H9 (cell line): Measurements from ENCODE around the gene MRPS15. TPM values are rescaled to one million over a fixed set of nuclear protein-coding genes. Genes with fewer than 3 reads are reported as not detected.

Source experiments
- DNase-seq: peaks from one replicate; pipeline ENCODE4 v3.0.0-alpha.2; 2017
- H2AFZ ChIP-seq: one replicate; pipeline ENCODE4 v1.6.1; 2013; ENCODE audit warnings: mild to moderate bottlenecking, low read length, control low read depth, moderate library complexity
- H2AK5ac ChIP-seq: 2 replicates; pipeline ENCODE4 v1.6.1; 2013; ENCODE audit warnings: low read length, control low read depth, mixed read lengths; ENCODE audit not compliant: insufficient read length
- H2BK120ac ChIP-seq: one replicate; pipeline ENCODE4 v1.6.1; 2013; ENCODE audit warnings: low read depth, mild to moderate bottlenecking, low read length, control low read depth, inconsistent platforms; ENCODE audit not compliant: poor library complexity, severe bottlenecking
- H2BK12ac ChIP-seq: 2 replicates; pipeline ENCODE4 v1.6.1; 2013; ENCODE audit warnings: low read length, control low read depth, mixed read lengths, low read depth; ENCODE audit not compliant: insufficient read length
- H2BK15ac ChIP-seq: 2 replicates; pipeline ENCODE4 v1.6.1; 2013; ENCODE audit warnings: low read depth, low read length, control low read depth
- H2BK20ac ChIP-seq: one replicate; pipeline ENCODE4 v1.6.1; 2013; ENCODE audit warnings: low read depth, mild to moderate bottlenecking, low read length, control low read depth, inconsistent platforms; ENCODE audit not compliant: poor library complexity, severe bottlenecking
- H2BK5ac ChIP-seq: 2 replicates; pipeline ENCODE4 v1.6.1; 2013; ENCODE audit warnings: low read length, control low read depth, mixed read lengths; ENCODE audit not compliant: insufficient read length
- H3K14ac ChIP-seq: 2 replicates; pipeline ENCODE4 v1.6.1; 2013; ENCODE audit warnings: low read length, control low read depth; ENCODE audit not compliant: insufficient read depth
- H3K18ac ChIP-seq: 2 replicates; pipeline ENCODE4 v1.6.1; 2013; ENCODE audit warnings: low read depth, mild to moderate bottlenecking, mixed read lengths, low read length, control low read depth; ENCODE audit not compliant: insufficient read length
- H3K23ac ChIP-seq: 2 replicates; pipeline ENCODE4 v1.6.1; 2013; ENCODE audit warnings: low read length, control low read depth, mixed read lengths, low read depth; ENCODE audit not compliant: insufficient read length
- H3K23me2 ChIP-seq: 2 replicates; pipeline ENCODE4 v1.6.1; 2013; ENCODE audit warnings: low read depth, mild to moderate bottlenecking, mixed read lengths, low read length, control low read depth; ENCODE audit not compliant: insufficient read length, poor library complexity, severe bottlenecking
- H3K27ac ChIP-seq: 2 replicates; pipeline ENCODE4 v1.5.1; 2013; ENCODE audit warnings: low read length, control low read depth, mixed read lengths, low read depth; ENCODE audit not compliant: insufficient read length
- H3K27me3 ChIP-seq: 2 replicates; pipeline ENCODE4 v1.6.1; 2013; ENCODE audit warnings: low read length, control low read depth, inconsistent platforms; ENCODE audit not compliant: insufficient read depth
- H3K4ac ChIP-seq: 2 replicates; pipeline ENCODE4 v1.6.1; 2013; ENCODE audit warnings: low read depth, mild to moderate bottlenecking, control low read depth, inconsistent platforms, low read length, moderate library complexity
- H3K4me1 ChIP-seq: 2 replicates; pipeline ENCODE4 v1.6.1; 2013; ENCODE audit warnings: low read length, control low read depth, inconsistent platforms; ENCODE audit not compliant: insufficient read depth
- H3K4me2 ChIP-seq: 2 replicates; pipeline ENCODE4 v1.6.1; 2013; ENCODE audit warnings: low read length, control low read depth, mixed read lengths; ENCODE audit not compliant: insufficient read length, insufficient read depth
- H3K56ac ChIP-seq: 2 replicates; pipeline ENCODE4 v1.6.1; 2013; ENCODE audit warnings: low read depth, mild to moderate bottlenecking, mixed read lengths, low read length, control low read depth; ENCODE audit not compliant: insufficient read length
- H3K79me1 ChIP-seq: 2 replicates; pipeline ENCODE4 v1.6.1; 2013; ENCODE audit warnings: low read depth, mild to moderate bottlenecking, moderate library complexity, low read length, control low read depth, inconsistent platforms; ENCODE audit not compliant: insufficient read depth, poor library complexity, severe bottlenecking
- H3K79me2 ChIP-seq: 2 replicates; pipeline ENCODE4 v1.6.1; 2013; ENCODE audit warnings: low read length, control low read depth, inconsistent platforms; ENCODE audit not compliant: insufficient read depth
- H3K9ac ChIP-seq: 2 replicates; pipeline ENCODE4 v1.6.1; 2013; ENCODE audit warnings: low read length, control low read depth, mixed read lengths; ENCODE audit not compliant: insufficient read length; ENCODE audit errors: extremely low read depth
- H3K9me3 ChIP-seq: one replicate; pipeline ENCODE4 v1.6.1; 2013; ENCODE audit warnings: low read depth, low read length, inconsistent platforms; ENCODE audit not compliant: control insufficient read depth
- H3T11ph ChIP-seq: one replicate; pipeline ENCODE4 v1.6.1; 2013; ENCODE audit warnings: mild to moderate bottlenecking, low read length, control low read depth, inconsistent platforms
- H4K20me1 ChIP-seq: one replicate; pipeline ENCODE4 v1.6.1; 2013; ENCODE audit not compliant: control insufficient read depth, insufficient read length, insufficient read depth
- H4K5ac ChIP-seq: 2 replicates; pipeline ENCODE4 v1.6.1; 2013; ENCODE audit warnings: low read depth, mild to moderate bottlenecking, mixed read lengths, low read length, control low read depth; ENCODE audit not compliant: insufficient read length
- H4K8ac ChIP-seq: replicated peaks from 2 replicates; pipeline ENCODE4 v1.6.1; 2013; ENCODE audit warnings: low read length, control low read depth, mixed read lengths, low read depth; ENCODE audit not compliant: insufficient read length
- H4K91ac ChIP-seq: 2 replicates; pipeline ENCODE4 v1.6.1; 2013; ENCODE audit warnings: low read depth, mild to moderate bottlenecking, moderate library complexity, mixed read lengths, low read length, control low read depth; ENCODE audit not compliant: insufficient read length
- H3K27ac Mint-ChIP-seq, 3 experiments: 2 replicates in 2 of 3; 3 replicates in 1 of 3; pipeline ENCODE4 v1.8.0; 2020 to 2021; ENCODE audit warnings: mixed read lengths in 3 of 3, mild to moderate bottlenecking in 1 of 3, moderate library complexity in 1 of 3
- H3K27me3 Mint-ChIP-seq: 2 replicates; pipeline ENCODE4 v1.8.0; 2021; ENCODE audit warnings: low read depth, mild to moderate bottlenecking, moderate library complexity, mixed read lengths
- H3K36me3 Mint-ChIP-seq, 3 experiments: 2 replicates in 2 of 3; 3 replicates in 1 of 3; pipeline ENCODE4 v1.8.0; 2020 to 2021; ENCODE audit warnings: low read depth in 3 of 3, mixed read lengths in 3 of 3; ENCODE audit not compliant: insufficient read depth in 1 of 3
- H3K4me1 Mint-ChIP-seq, 2 experiments: 2 replicates each; pipeline ENCODE4 v1.8.0; 2020; ENCODE audit warnings: mixed read lengths in 2 of 2
- H3K4me3 Mint-ChIP-seq, 2 experiments: 2 replicates in 1 of 2; 3 replicates in 1 of 2; pipeline ENCODE4 v1.8.0; 2020 to 2021; ENCODE audit warnings: mild to moderate bottlenecking in 2 of 2, mixed read lengths in 2 of 2, moderate library complexity in 1 of 2
- H3K9me3 Mint-ChIP-seq, 2 experiments: 2 replicates in 1 of 2; 3 replicates in 1 of 2; pipeline ENCODE4 v1.8.0; 2020; ENCODE audit warnings: mild to moderate bottlenecking in 2 of 2, mixed read lengths in 2 of 2, moderate library complexity in 1 of 2
- CTCF ChIP-seq: fragments of 200-600 bp; sonication (generic); conservative IDR thresholded peaks from 3 replicates; pipeline ENCODE4 v1.8.0; 2021; ENCODE audit warnings: antibody characterized with exemption, mild to moderate bottlenecking
- WGBS: extraction: QIAGEN DNeasy Blood & Tissue Kit; methylation state at CpG from one replicate; pipeline ENCODE4 v1.1.7; 2013; ENCODE audit warnings: missing lambda C conversion rate, low lambda C conversion rate, mixed read lengths; ENCODE audit not compliant: insufficient read length; ENCODE audit errors: extremely low coverage; 5-methylcytosine and 5-hydroxymethylcytosine counted together
- total RNA-seq: library from RNA; stranded (reverse); gene quantifications from 2 replicates; pipeline ENCODE4 v1.2.1, GENCODE V29; 2021

MRPS15 gene
- total RNA-seq, 1 experiment from 2014 or later, result 111 TPM

- no peak overlapping the region for H2AK5ac ChIP-seq
- H3K23me2 ChIP-seq, result peaks cover 5% of the 10 kb centered on the region
- H2BK12ac ChIP-seq, result no peak overlapping the region
- no peak for DNase-seq
- H2BK20ac ChIP-seq, result no peak overlapping the region
- H3K4me1 Mint-ChIP-seq, result peaks cover 12 to 23% of the 10 kb centered on the region in 2 experiments
- H3K18ac ChIP-seq, result no peak overlapping the region
- H3K4ac ChIP-seq, result no peak overlapping the region
- H4K8ac ChIP-seq, result no peak overlapping the region
- H3T11ph ChIP-seq, result no peak overlapping the region
- TF ChIP-seq CTCF, result no peak
- no peaks in the 10 kb centered on the region for H3K9me3 ChIP-seq
- no peak overlapping the region for H3K27ac Mint-ChIP-seq
- H4K91ac ChIP-seq, result no peak overlapping the region
- peaks cover 29% of the 10 kb centered on the region; the same call in 1 of the 2 replicates for H3K27me3 ChIP-seq
- H3K23ac ChIP-seq, result no peak overlapping the region
- no peaks in the 10 kb centered on the region for H3K79me1 ChIP-seq
- peaks cover 70% of the 10 kb centered on the region for H3K27me3 Mint-ChIP-seq
- no peak overlapping the region for H3K27ac ChIP-seq
- no peak overlapping the region for H2BK15ac ChIP-seq
- no peak overlapping the region for H3K56ac ChIP-seq
- peaks cover 4% of the 10 kb centered on the region for H4K20me1 ChIP-seq
- no peak overlapping the region for H3K4me3 Mint-ChIP-seq
- no peaks in the 10 kb centered on the region for H3K9me3 Mint-ChIP-seq
- no peak overlapping the region for H3K14ac ChIP-seq
- H3K4me1 ChIP-seq, result no peaks in the 10 kb centered on the region
- H2BK5ac ChIP-seq, result no peak overlapping the region
- no peaks in the 10 kb centered on the region for H3K79me2 ChIP-seq
- H3K36me3 Mint-ChIP-seq, result no peaks in the 10 kb centered on the region
- no peak overlapping the region for H3K9ac ChIP-seq
- H3K4me2 ChIP-seq, result no peak overlapping the region
- H4K5ac ChIP-seq, result no peak overlapping the region
- no peak overlapping the region for H2BK120ac ChIP-seq
- no CpG with 5 or more reads among the region's 2 CpGs for WGBS
- H2AFZ ChIP-seq, result no peak overlapping the region
These were observed 5.0 kb upstream of the MRPS15 start for GRCh38 chr1:36469163-36469562.
